Measurements from ENCODE around the gene TAF6.

Gene TAF6

GRCh38 chr7:100100420-100101015 is 18.6 kb downstream of the TAF6 start:
- Histone ChIP-seq H3K4me1 (ENCODE audit: control insufficient read depth, insufficient read depth, low read length) (peaks cover 16% of the 10 kb centered on the region), H3K27me3 (replicated peaks; ENCODE audit: control insufficient read depth, insufficient read depth, low read length) (no peaks in the 10 kb centered on the region), H3K9ac (ENCODE audit: low read length) (peak overlapping the region; percentile 85), H3K4me3 (ENCODE audit: low read length) (peak overlapping the region; percentile 86), H3K9me3 (ENCODE audit: control insufficient read depth, low read length) (no peaks in the 10 kb centered on the region), H3K36me3 (ENCODE audit: control insufficient read depth, insufficient read depth, low read length, severe bottlenecking) (peaks cover 40% of the 10 kb centered on the region)
- peak; percentile 99 for DNase-seq (ENCODE audit: low read depth)

GRCh38 chr7:100099452-100099851 is 19.7 kb downstream of the TAF6 start:
- Histone ChIP-seq H3K9ac (ENCODE audit: low read length) (peak overlapping the region; percentile 85), H3K4me3 (ENCODE audit: low read length) (peak overlapping the region; percentile 86), H3K4me1 (ENCODE audit: control insufficient read depth, insufficient read depth, low read length) (peaks cover 16% of the 10 kb centered on the region), H3K9me3 (ENCODE audit: control insufficient read depth, low read length) (no peaks in the 10 kb centered on the region), H3K27me3 (replicated peaks; ENCODE audit: control insufficient read depth, insufficient read depth, low read length) (no peaks in the 10 kb centered on the region), H3K36me3 (ENCODE audit: control insufficient read depth, insufficient read depth, low read length, severe bottlenecking) (peaks cover 48% of the 10 kb centered on the region)
- DNase-seq (ENCODE audit: low read depth): no peak

- no peaks in the 10 kb centered on the region for H3K9me3 ChIP-seq (ENCODE audit: control insufficient read depth, low read length)
- no peak overlapping the region for H3K9ac ChIP-seq (ENCODE audit: low read length)
- DNase-seq (ENCODE audit: low read depth): no peak
- peaks cover 20% of the 10 kb centered on the region for H3K4me1 ChIP-seq (ENCODE audit: control insufficient read depth, insufficient read depth, low read length)
- no peaks in the 10 kb centered on the region for H3K27me3 ChIP-seq (replicated peaks; ENCODE audit: control insufficient read depth, insufficient read depth, low read length)
- H3K4me3 ChIP-seq (ENCODE audit: low read length): no peak overlapping the region
- H3K36me3 ChIP-seq (ENCODE audit: control insufficient read depth, insufficient read depth, low read length, severe bottlenecking): peaks cover 54% of the 10 kb centered on the region
Observed at GRCh38 chr7:100098913-100099312, 20.2 kb downstream of the TAF6 start.

GRCh38 chr7:100095704-100096103 is 23.5 kb downstream of the TAF6 start:
- DNase-seq (ENCODE audit: low read depth): no peak
- Histone ChIP-seq H3K36me3 (ENCODE audit: control insufficient read depth, insufficient read depth, low read length, severe bottlenecking) (peaks cover 86% of the 10 kb centered on the region), H3K4me1 (ENCODE audit: control insufficient read depth, insufficient read depth, low read length) (peaks cover 36% of the 10 kb centered on the region)

GRCh38 chr7:100095289-100095688 is 23.9 kb downstream of the TAF6 start:
- no peaks in the 10 kb centered on the region for H3K27me3 ChIP-seq (replicated peaks; ENCODE audit: control insufficient read depth, insufficient read depth, low read length)
- no peak for DNase-seq (ENCODE audit: low read depth)
- no peak overlapping the region for H3K4me3 ChIP-seq (ENCODE audit: low read length)
- peaks cover 36% of the 10 kb centered on the region for H3K4me1 ChIP-seq (ENCODE audit: control insufficient read depth, insufficient read depth, low read length)
- no peak overlapping the region for H3K9ac ChIP-seq (ENCODE audit: low read length)
- H3K9me3 ChIP-seq (ENCODE audit: control insufficient read depth, low read length): no peaks in the 10 kb centered on the region
- peaks cover 90% of the 10 kb centered on the region for H3K36me3 ChIP-seq (ENCODE audit: control insufficient read depth, insufficient read depth, low read length, severe bottlenecking)

More at GRCh38 chr7:100095704-100096103, 23.5 kb downstream of the TAF6 start:
- no peaks in the 10 kb centered on the region for H3K27me3 ChIP-seq (replicated peaks; ENCODE audit: control insufficient read depth, insufficient read depth, low read length)
- H3K4me3 ChIP-seq (ENCODE audit: low read length): no peak overlapping the region
- H3K9me3 ChIP-seq (ENCODE audit: control insufficient read depth, low read length): no peaks in the 10 kb centered on the region
- H3K9ac ChIP-seq (ENCODE audit: low read length): no peak overlapping the region

- peaks cover 86% of the 10 kb centered on the region for H3K36me3 ChIP-seq (ENCODE audit: control insufficient read depth, insufficient read depth, low read length, severe bottlenecking)
Observed at GRCh38 chr7:100093925-100094486, 25.2 kb downstream of the TAF6 start.

GRCh38 chr7:100093498-100093897 is 25.7 kb downstream of the TAF6 start:
- Histone ChIP-seq H3K4me3 (ENCODE audit: low read length) (no peak overlapping the region), H3K4me1 (ENCODE audit: control insufficient read depth, insufficient read depth, low read length) (peaks cover 36% of the 10 kb centered on the region), H3K27me3 (replicated peaks; ENCODE audit: control insufficient read depth, insufficient read depth, low read length) (no peaks in the 10 kb centered on the region), H3K9ac (ENCODE audit: low read length) (no peak overlapping the region), H3K9me3 (ENCODE audit: control insufficient read depth, low read length) (no peaks in the 10 kb centered on the region), H3K36me3 (ENCODE audit: control insufficient read depth, insufficient read depth, low read length, severe bottlenecking) (peaks cover 80% of the 10 kb centered on the region)
- DNase-seq (ENCODE audit: low read depth): no peak

More at GRCh38 chr7:100093925-100094486, 25.2 kb downstream of the TAF6 start:
- Histone ChIP-seq H3K4me3 (ENCODE audit: low read length) (no peak overlapping the region), H3K9ac (ENCODE audit: low read length) (no peak overlapping the region), H3K9me3 (ENCODE audit: control insufficient read depth, low read length) (no peaks in the 10 kb centered on the region), H3K27me3 (replicated peaks; ENCODE audit: control insufficient read depth, insufficient read depth, low read length) (no peaks in the 10 kb centered on the region), H3K4me1 (ENCODE audit: control insufficient read depth, insufficient read depth, low read length) (peaks cover 35% of the 10 kb centered on the region)
- DNase-seq (ENCODE audit: low read depth): no peak

- DNase-seq (ENCODE audit: low read depth): no peak
- Histone ChIP-seq H3K36me3 (ENCODE audit: control insufficient read depth, insufficient read depth, low read length, severe bottlenecking) (peaks cover 76% of the 10 kb centered on the region), H3K9ac (ENCODE audit: low read length) (no peak overlapping the region), H3K4me1 (ENCODE audit: control insufficient read depth, insufficient read depth, low read length) (peaks cover 40% of the 10 kb centered on the region), H3K9me3 (ENCODE audit: control insufficient read depth, low read length) (no peaks in the 10 kb centered on the region), H3K4me3 (ENCODE audit: low read length) (no peak overlapping the region), H3K27me3 (replicated peaks; ENCODE audit: control insufficient read depth, insufficient read depth, low read length) (no peaks in the 10 kb centered on the region)
Observed at GRCh38 chr7:100093054-100093453, 26.1 kb downstream of the TAF6 start.

GRCh38 chr7:100091411-100092181 is 27.6 kb downstream of the TAF6 start:
- peaks cover 63% of the 10 kb centered on the region for H3K36me3 ChIP-seq (ENCODE audit: control insufficient read depth, insufficient read depth, low read length, severe bottlenecking)
- no peaks in the 10 kb centered on the region for H3K9me3 ChIP-seq (ENCODE audit: control insufficient read depth, low read length)
- H3K27me3 ChIP-seq (replicated peaks; ENCODE audit: control insufficient read depth, insufficient read depth, low read length): no peaks in the 10 kb centered on the region
- no peak overlapping the region for H3K4me3 ChIP-seq (ENCODE audit: low read length)
- H3K9ac ChIP-seq (ENCODE audit: low read length): no peak overlapping the region
- no peak for DNase-seq (ENCODE audit: low read depth)
- H3K4me1 ChIP-seq (ENCODE audit: control insufficient read depth, insufficient read depth, low read length): peaks cover 42% of the 10 kb centered on the region

- Histone ChIP-seq H3K36me3 (ENCODE audit: control insufficient read depth, insufficient read depth, low read length, severe bottlenecking) (peaks cover 55% of the 10 kb centered on the region), H3K9me3 (ENCODE audit: control insufficient read depth, low read length) (no peaks in the 10 kb centered on the region), H3K4me3 (ENCODE audit: low read length) (no peak overlapping the region), H3K9ac (ENCODE audit: low read length) (no peak overlapping the region), H3K27me3 (replicated peaks; ENCODE audit: control insufficient read depth, insufficient read depth, low read length) (no peaks in the 10 kb centered on the region), H3K4me1 (ENCODE audit: control insufficient read depth, insufficient read depth, low read length) (peaks cover 42% of the 10 kb centered on the region)
- no peak for DNase-seq (ENCODE audit: low read depth)
Observed at GRCh38 chr7:100090527-100091410, 28.4 kb downstream of the TAF6 start.
